Spinal cord (tissue), 10 donors: ENCODE data around the gene PLCL1. TPM values are rescaled to one million over a fixed set of nuclear protein-coding genes. Genes with fewer than 3 reads are reported as not detected.

Experiments used
- DNase-seq, 6 donors: peaks; one replicate each; pipeline versions ENCODE4 v3.0.0 to v3.0.0-alpha.2; 2013 to 2015; ENCODE audit warnings: low spot score in 6 of 6, low read depth in 4 of 6
- H3K27ac ChIP-seq: one replicate; pipeline ENCODE4 v1.5.1; 2013; ENCODE audit warnings: low read depth, low read length, control low read depth
- H3K27me3 ChIP-seq: one replicate; pipeline ENCODE4 v1.6.1; 2013; ENCODE audit warnings: low read length; ENCODE audit not compliant: control insufficient read depth, insufficient read depth
- H3K36me3 ChIP-seq: one replicate; pipeline ENCODE4 v1.6.1; 2013; ENCODE audit warnings: low read length; ENCODE audit not compliant: control insufficient read depth, insufficient read depth
- H3K4me1 ChIP-seq: one replicate; pipeline ENCODE4 v1.6.1; 2013; ENCODE audit warnings: low read length; ENCODE audit not compliant: control insufficient read depth, insufficient read depth
- H3K4me3 ChIP-seq: one replicate; pipeline ENCODE4 v1.5.1; 2013; ENCODE audit warnings: low read depth, low read length, control low read depth
- H3K9me3 ChIP-seq: one replicate; pipeline ENCODE4 v1.6.1; 2013; ENCODE audit warnings: low read length; ENCODE audit not compliant: control insufficient read depth, insufficient read depth
- WGBS: methylation state at CpG from one replicate; pipeline ENCODE4 v1.1.5; 2013; ENCODE audit warnings: missing lambda C conversion rate; ENCODE audit not compliant: insufficient coverage; 5-methylcytosine and 5-hydroxymethylcytosine counted together
- polyA plus RNA-seq, 2 donors: library from polyadenylated mRNA; unstranded; fragments of 120-200 nt; gene quantifications; one replicate each; pipeline ENCODE4 v1.2.1, GENCODE V29; 2013; ENCODE audit not compliant: insufficient read length in 2 of 2
- total RNA-seq, 2 donors: library from RNA; depleted of rRNA in 1 of 2; stranded (reverse); fragments of 120-200 nt in 1 of 2; fragments of >200 nt in 1 of 2; gene quantifications; one replicate each; pipeline versions ENCODE4 v1.2.3 to v1.2.4, GENCODE V29; 2013 to 2014
- donor health status: healthy.

The PLCL1 gene
- total and polyA plus RNA-seq, 4 donors, result 9.5 to 22.0 (median 13.5) TPM

GRCh38 chr2:198065322-198065721 lies 260.9 kb downstream of the PLCL1 start:
- no peaks in the 10 kb centered on the region for H3K27me3 ChIP-seq
- no peak for DNase-seq
- no peaks in the 10 kb centered on the region for H3K36me3 ChIP-seq
- no peaks in the 10 kb centered on the region for H3K9me3 ChIP-seq
- WGBS, result no CpG with 5 or more reads among the region's 1 CpG
- H3K27ac ChIP-seq, result no peak overlapping the region
- H3K4me1 ChIP-seq, result no peaks in the 10 kb centered on the region
- no peak overlapping the region for H3K4me3 ChIP-seq

DNA sequence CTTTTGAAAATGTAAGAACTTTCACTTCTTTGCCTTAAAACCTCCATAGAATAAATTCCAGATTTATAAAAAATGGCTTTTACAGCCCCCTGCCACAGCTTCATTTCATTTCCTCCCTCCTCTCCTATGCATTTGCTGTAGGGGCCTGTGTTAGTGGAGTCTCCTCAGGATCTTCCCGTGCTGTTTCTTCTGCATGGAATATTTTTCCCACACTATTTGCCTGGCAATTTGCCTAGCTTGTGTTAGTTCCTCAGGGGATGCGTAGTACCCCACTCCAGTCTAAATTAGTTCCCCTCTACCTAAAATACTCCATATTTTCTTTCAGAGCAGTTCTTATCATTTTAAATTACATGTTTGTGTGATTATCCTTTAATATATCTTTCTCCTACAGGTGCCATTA lies 262.2 kb downstream of the PLCL1 start:
- Histone ChIP-seq H3K36me3 (no peaks in the 10 kb centered on the region), H3K4me1 (no peaks in the 10 kb centered on the region), H3K9me3 (no peaks in the 10 kb centered on the region), H3K4me3 (no peak overlapping the region), H3K27ac (no peak overlapping the region), H3K27me3 (no peaks in the 10 kb centered on the region)
- no peak for DNase-seq
- no CpG with 5 or more reads among the region's 2 CpGs for WGBS

DNA sequence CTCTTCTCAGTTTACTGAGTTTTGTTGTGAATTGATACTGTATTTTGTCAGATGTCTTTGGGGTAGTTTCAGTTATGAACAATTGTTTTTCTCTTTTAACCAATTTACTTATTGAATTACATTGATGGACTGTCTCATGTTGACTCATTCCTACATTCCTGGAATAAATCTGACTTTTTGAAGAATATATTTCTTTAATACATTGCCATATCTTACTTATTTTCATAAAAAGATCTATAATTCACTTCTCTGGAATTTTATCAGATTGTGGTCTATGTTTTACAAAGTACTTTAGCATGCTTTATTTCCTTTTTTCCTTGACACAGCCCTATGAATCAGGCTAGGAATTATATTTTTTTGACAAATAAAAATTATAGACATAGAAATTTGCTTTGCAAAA lies 268.3 kb downstream of the PLCL1 start:
- DNase-seq, result no peak
- H3K36me3 ChIP-seq, result no peaks in the 10 kb centered on the region
- H3K27ac ChIP-seq, result no peak overlapping the region
- H3K9me3 ChIP-seq, result no peaks in the 10 kb centered on the region
- H3K4me3 ChIP-seq, result no peak overlapping the region
- H3K4me1 ChIP-seq, result no peaks in the 10 kb centered on the region
- H3K27me3 ChIP-seq, result no peaks in the 10 kb centered on the region

DNA sequence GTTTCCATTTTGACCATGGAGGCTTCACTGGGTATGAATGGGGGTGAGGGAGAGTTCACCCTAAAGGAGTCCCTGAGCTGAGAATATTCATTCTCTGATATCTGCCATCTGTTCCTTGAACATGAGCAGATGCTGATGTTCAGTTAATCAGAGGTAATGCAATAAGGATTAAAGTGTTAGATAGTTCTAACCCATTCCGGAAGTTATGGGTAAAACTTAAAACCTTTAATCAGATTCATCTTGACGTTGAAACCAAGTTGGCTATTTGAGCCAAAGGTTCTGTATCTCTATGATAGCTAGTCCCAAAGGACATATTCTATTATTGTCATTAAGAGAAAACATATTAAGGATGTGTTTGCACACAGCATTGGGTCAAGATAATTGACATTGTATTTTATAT lies 268.9 kb downstream of the PLCL1 start:
- Histone ChIP-seq H3K4me3 (no peak overlapping the region), H3K4me1 (no peaks in the 10 kb centered on the region), H3K27me3 (no peaks in the 10 kb centered on the region), H3K27ac (no peak overlapping the region), H3K9me3 (no peaks in the 10 kb centered on the region), H3K36me3 (no peaks in the 10 kb centered on the region)
- DNase-seq, result no peak
- WGBS, result no CpG with 5 or more reads among the region's 2 CpGs

DNA sequence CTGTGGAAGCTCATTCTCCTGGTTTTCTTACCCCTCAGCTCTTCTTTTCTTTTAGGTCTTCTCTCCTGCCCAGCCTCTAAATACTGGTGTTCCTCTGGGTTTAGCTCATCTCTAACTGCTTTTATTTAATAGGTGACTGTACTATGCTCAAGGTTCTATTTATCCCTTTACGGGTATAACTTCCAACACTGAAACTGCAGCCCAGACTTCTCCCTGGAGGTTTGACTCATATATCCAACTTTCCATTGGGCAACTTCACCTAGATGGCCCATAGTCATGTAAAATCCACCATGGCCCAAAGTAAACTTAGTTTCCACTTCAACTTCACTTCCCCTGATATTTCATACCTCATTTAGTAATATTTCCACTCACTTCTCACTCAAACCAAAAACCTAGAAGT lies 273.1 kb downstream of the PLCL1 start:
- no peaks in the 10 kb centered on the region for H3K36me3 ChIP-seq
- WGBS, result 83% methylated on average over 1 of the region's 1 CpG
- no peak overlapping the region for H3K4me3 ChIP-seq
- no peaks in the 10 kb centered on the region for H3K4me1 ChIP-seq
- H3K9me3 ChIP-seq, result no peaks in the 10 kb centered on the region
- DNase-seq, result no peak
- H3K27me3 ChIP-seq, result no peaks in the 10 kb centered on the region
- H3K27ac ChIP-seq, result no peak overlapping the region

GRCh38 chr2:198080879-198081765 lies 276.7 kb downstream of the PLCL1 start:
- no CpG with 5 or more reads among the region's 2 CpGs for WGBS
- Histone ChIP-seq H3K36me3 (no peaks in the 10 kb centered on the region), H3K27ac (no peak overlapping the region)

DNA sequence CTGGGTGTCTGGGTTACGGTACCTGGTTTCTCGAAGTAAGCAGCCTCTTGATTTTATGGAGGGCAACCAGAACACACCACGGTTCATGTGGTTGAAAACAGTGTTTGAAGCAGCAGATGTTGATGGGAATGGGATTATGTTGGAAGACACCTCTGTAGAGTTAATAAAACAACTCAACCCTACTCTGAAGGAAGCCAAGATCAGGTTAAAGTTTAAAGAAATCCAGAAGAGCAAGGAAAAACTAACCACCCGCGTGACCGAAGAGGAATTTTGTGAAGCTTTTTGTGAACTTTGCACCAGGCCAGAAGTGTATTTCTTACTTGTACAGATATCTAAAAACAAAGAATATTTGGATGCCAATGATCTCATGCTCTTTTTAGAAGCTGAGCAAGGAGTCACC lies 279.8 kb downstream of the PLCL1 start:
- H3K36me3 ChIP-seq, result no peaks in the 10 kb centered on the region
- H3K27me3 ChIP-seq, result no peaks in the 10 kb centered on the region
- no CpG with 5 or more reads among the region's 6 CpGs for WGBS
- H3K27ac ChIP-seq, result no peak overlapping the region
- H3K4me1 ChIP-seq, result no peaks in the 10 kb centered on the region
- H3K4me3 ChIP-seq, result no peak overlapping the region
- DNase-seq, result no peak
- no peaks in the 10 kb centered on the region for H3K9me3 ChIP-seq

More at GRCh38 chr2:198080879-198081765, 276.7 kb downstream of the PLCL1 start:
- Histone ChIP-seq H3K9me3 (no peaks in the 10 kb centered on the region), H3K4me3 (no peak overlapping the region), H3K4me1 (no peaks in the 10 kb centered on the region), H3K27me3 (no peaks in the 10 kb centered on the region)
- DNase-seq, result no peak

DNA sequence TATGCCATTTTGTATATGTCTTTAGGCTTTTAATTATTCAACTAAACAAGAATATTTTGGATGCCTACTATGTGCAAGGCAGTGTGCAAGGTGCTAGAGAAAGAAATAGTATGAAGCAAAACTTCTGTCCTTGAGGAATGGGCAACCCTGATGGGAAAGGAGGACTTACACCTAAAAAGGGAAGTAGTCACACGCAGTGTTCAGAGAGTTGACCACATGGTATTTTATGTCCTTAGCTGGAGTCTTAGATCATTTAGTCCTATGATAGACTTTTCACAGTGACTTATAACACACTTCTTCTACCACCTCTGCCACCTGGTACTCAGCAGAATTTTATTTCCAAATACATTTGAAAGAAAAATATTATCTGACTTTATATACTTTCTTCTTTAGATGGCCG lies 291.6 kb downstream of the PLCL1 start:
- Histone ChIP-seq H3K4me1 (no peaks in the 10 kb centered on the region), H3K9me3 (no peaks in the 10 kb centered on the region), H3K27me3 (no peaks in the 10 kb centered on the region), H3K27ac (no peak overlapping the region), H3K4me3 (no peak overlapping the region), H3K36me3 (no peaks in the 10 kb centered on the region)
- WGBS, result no CpG with 5 or more reads among the region's 2 CpGs
- no peak for DNase-seq

- 13% methylated on average over 1 of the region's 2 CpGs for WGBS
- Histone ChIP-seq H3K4me3 (no peak overlapping the region), H3K9me3 (no peaks in the 10 kb centered on the region), H3K36me3 (no peaks in the 10 kb centered on the region), H3K27me3 (no peaks in the 10 kb centered on the region), H3K4me1 (no peaks in the 10 kb centered on the region), H3K27ac (no peak overlapping the region)
- no peak for DNase-seq
These were observed 292.6 kb downstream of the PLCL1 start for GRCh38 chr2:198096965-198097364.

GRCh38 chr2:198097630-198098029 lies 293.2 kb downstream of the PLCL1 start:
- Histone ChIP-seq H3K9me3 (no peaks in the 10 kb centered on the region), H3K27me3 (no peaks in the 10 kb centered on the region), H3K36me3 (no peaks in the 10 kb centered on the region), H3K27ac (no peak overlapping the region), H3K4me1 (no peaks in the 10 kb centered on the region), H3K4me3 (no peak overlapping the region)
- 44% methylated on average over 2 of the region's 3 CpGs for WGBS
- DNase-seq, result no peak
